Astrocyte (in vitro differentiated cells and primary cell): ENCODE results near the gene PSKH1.

Experiments
- EZH2 ChIP-seq: IDR thresholded peaks from 2 replicates; pipeline ENCODE4 v1.6.1; 2012; ENCODE audit warnings: mild to moderate bottlenecking, low read length, inconsistent platforms; ENCODE audit not compliant: insufficient read depth
- TF ChIP-seq, protein P1 (sequence below): IDR thresholded peaks from 2 replicates; pipeline ENCODE4 v1.5.1; 2011; ENCODE audit warnings: low read depth, mild to moderate bottlenecking, inconsistent platforms, low read length, moderate library complexity; ENCODE audit not compliant: insufficient read depth

DNA sequence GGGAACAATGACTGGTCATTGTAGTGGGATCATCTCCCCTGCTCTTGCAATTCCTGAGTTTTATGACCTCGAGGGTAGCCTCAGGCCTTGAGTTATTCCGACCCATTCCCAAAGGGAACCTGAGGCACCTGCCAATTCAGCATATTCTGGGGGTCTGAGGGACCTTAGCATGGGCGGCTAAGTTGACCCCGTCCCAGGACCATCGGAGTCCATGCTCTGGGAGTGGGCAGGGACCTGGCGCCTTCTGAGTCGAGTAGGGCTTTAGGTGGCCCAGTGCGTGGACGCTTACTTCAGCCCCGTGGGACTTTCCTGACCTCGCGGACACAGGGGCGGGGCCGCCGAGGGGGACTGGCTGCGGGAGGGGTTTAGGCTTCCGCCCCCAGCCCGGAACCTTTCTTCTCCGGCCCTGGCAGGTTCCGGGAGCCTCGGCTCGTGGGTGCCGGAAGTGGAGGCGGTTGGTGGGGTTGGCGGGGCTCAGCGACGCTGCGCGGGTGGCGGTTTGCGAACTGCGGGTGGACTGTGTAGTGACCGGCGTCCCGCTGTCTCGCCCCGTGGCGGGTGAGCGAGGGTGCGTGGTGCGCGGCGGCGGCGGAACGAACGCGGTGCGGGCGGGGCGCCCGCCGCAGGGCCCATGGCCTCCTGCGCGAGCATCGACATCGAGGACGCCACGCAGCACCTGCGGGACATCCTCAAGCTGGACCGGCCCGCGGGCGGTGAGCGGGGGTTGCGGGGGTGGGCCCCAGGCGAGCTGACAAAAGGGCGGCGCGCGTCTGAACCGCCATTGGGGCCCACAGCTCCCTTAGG is 20.2 kb upstream of the PSKH1 start, which contains the start of gene EDC4:
- TF ChIP-seq, protein P1, sequence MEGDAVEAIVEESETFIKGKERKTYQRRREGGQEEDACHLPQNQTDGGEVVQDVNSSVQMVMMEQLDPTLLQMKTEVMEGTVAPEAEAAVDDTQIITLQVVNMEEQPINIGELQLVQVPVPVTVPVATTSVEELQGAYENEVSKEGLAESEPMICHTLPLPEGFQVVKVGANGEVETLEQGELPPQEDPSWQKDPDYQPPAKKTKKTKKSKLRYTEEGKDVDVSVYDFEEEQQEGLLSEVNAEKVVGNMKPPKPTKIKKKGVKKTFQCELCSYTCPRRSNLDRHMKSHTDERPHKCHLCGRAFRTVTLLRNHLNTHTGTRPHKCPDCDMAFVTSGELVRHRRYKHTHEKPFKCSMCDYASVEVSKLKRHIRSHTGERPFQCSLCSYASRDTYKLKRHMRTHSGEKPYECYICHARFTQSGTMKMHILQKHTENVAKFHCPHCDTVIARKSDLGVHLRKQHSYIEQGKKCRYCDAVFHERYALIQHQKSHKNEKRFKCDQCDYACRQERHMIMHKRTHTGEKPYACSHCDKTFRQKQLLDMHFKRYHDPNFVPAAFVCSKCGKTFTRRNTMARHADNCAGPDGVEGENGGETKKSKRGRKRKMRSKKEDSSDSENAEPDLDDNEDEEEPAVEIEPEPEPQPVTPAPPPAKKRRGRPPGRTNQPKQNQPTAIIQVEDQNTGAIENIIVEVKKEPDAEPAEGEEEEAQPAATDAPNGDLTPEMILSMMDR, result no peak
- TF ChIP-seq EZH2, result no peak
